Suprapubic skin (tissue), 4 donors: ENCODE results near the gene YY1.
"Not testable (repeated sequence)": the region's sequence is repeated elsewhere in the genome, so short reads cannot be mapped to it uniquely, and the experiment has no call there.

Experiments
- CTCF ChIP-seq, 2 donors: fragments of 200-600 bp in 1 of 2; fragments of 450-650 bp in 1 of 2; sonication (generic) in 1 of 2; IDR thresholded peaks; one replicate each; pipeline ENCODE4 v1.5.1; 2016 to 2019; ENCODE audit warnings: antibody characterized with exemption in 2 of 2, mild to moderate bottlenecking in 1 of 2, moderate library complexity in 1 of 2
- POLR2A ChIP-seq, 2 donors: fragments of 450-650 bp; IDR thresholded peaks; one replicate each; pipeline ENCODE4 v1.6.1; 2017; ENCODE audit warnings: antibody characterized with exemption in 2 of 2, mild to moderate bottlenecking in 2 of 2, moderate library complexity in 2 of 2
- POLR2AphosphoS5 ChIP-seq, 3 donors: sonication (generic); formaldehyde crosslinking; IDR thresholded peaks; one replicate each; pipeline ENCODE4 v1.6.1; 2017; ENCODE audit warnings: antibody characterized with exemption in 3 of 3

GRCh38 chr14:100283436-100283835 is 44.5 kb downstream of the YY1 start:
- TF ChIP-seq CTCF, POLR2A, POLR2AphosphoS5 (IDR thresholded peaks at IDR 0.05): not testable (repeated sequence)
